Endothelial cell (in vitro differentiated cells): ENCODE results near the gene EXO1. TPM values are rescaled to one million over a fixed set of nuclear protein-coding genes. Genes with fewer than 3 reads are reported as not detected.

ENCODE experiments used
- DNase-seq: peaks from one replicate; pipeline ENCODE4 v3.0.0; 2021; ENCODE audit warnings: low spot score
- H3K27ac Mint-ChIP-seq: one replicate; pipeline ENCODE4 v1.8.0; 2021; ENCODE audit warnings: mixed read lengths, inconsistent platforms; ENCODE audit not compliant: unreplicated experiment
- H3K27me3 Mint-ChIP-seq: one replicate; pipeline ENCODE4 v1.8.0; 2021; ENCODE audit warnings: mild to moderate bottlenecking, moderate library complexity, mixed read lengths, inconsistent platforms; ENCODE audit not compliant: unreplicated experiment
- H3K36me3 Mint-ChIP-seq: one replicate; pipeline ENCODE4 v1.8.0; 2021; ENCODE audit warnings: mild to moderate bottlenecking, low read depth, mixed read lengths, inconsistent platforms; ENCODE audit not compliant: unreplicated experiment
- H3K4me1 Mint-ChIP-seq: one replicate; pipeline ENCODE4 v1.8.0; 2021; ENCODE audit warnings: mild to moderate bottlenecking, mixed read lengths, inconsistent platforms; ENCODE audit not compliant: unreplicated experiment
- H3K4me3 Mint-ChIP-seq: one replicate; pipeline ENCODE4 v1.8.0; 2021; ENCODE audit warnings: mild to moderate bottlenecking, mixed read lengths, inconsistent platforms; ENCODE audit not compliant: unreplicated experiment
- H3K9me3 Mint-ChIP-seq: one replicate; pipeline ENCODE4 v1.8.0; 2021; ENCODE audit warnings: mixed read lengths, inconsistent platforms; ENCODE audit not compliant: unreplicated experiment
- total RNA-seq: library from RNA; stranded (reverse); fragmentation: NEBNext Ultra II Directional; extraction: Animal tissue kit (Norgen Biotek cat#: 25700); gene quantifications from one replicate; pipeline ENCODE4 v1.2.1, GENCODE V29; 2021; ENCODE audit not compliant: unreplicated experiment
- TF ChIP-seq, protein P1 (sequence below): fragments of 200-600 bp; sonication (generic); IDR thresholded peaks from one replicate; pipeline ENCODE4 v1.5.0; 2021; ENCODE audit warnings: antibody characterized with exemption; ENCODE audit not compliant: unreplicated experiment

The EXO1 gene
- total RNA-seq, 1 donor from 2014 or later: 6.5 TPM

DNA sequence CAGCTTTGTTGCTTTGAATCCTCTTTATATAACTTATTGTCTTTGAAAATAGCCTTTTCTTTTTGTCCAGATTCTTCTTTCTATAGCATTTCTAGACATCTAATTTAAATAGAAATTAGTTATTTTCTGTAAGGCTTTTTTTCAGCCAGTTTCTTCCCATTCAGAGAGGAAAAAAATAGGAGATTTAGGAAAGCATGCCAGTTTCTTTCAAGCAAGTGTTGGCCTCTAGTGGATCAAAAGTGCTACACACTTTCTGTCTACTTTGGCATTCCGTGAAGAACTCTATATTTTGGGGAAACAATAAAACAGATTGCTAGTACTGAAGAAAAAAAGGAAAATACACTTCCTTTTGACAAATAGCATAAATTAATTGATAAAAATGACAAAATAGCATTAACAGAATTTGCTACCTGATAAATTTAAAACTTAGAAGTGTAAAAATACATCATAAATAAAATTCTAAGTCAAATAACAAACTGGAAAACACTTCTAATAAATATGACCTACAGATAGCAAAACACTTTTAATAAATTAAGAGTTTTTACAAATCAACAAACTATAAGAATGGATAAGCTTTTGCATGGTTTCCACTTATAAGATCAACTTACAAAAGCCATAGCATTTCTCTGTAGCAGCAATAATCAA is 13.1 kb upstream of the EXO1 start:
- DNase-seq: no peak
- TF ChIP-seq, protein P1, sequence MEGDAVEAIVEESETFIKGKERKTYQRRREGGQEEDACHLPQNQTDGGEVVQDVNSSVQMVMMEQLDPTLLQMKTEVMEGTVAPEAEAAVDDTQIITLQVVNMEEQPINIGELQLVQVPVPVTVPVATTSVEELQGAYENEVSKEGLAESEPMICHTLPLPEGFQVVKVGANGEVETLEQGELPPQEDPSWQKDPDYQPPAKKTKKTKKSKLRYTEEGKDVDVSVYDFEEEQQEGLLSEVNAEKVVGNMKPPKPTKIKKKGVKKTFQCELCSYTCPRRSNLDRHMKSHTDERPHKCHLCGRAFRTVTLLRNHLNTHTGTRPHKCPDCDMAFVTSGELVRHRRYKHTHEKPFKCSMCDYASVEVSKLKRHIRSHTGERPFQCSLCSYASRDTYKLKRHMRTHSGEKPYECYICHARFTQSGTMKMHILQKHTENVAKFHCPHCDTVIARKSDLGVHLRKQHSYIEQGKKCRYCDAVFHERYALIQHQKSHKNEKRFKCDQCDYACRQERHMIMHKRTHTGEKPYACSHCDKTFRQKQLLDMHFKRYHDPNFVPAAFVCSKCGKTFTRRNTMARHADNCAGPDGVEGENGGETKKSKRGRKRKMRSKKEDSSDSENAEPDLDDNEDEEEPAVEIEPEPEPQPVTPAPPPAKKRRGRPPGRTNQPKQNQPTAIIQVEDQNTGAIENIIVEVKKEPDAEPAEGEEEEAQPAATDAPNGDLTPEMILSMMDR: peak; percentile 59
- no peaks in the 10 kb centered on the region for H3K9me3 Mint-ChIP-seq
- no peak overlapping the region for H3K4me3 Mint-ChIP-seq
- H3K27ac Mint-ChIP-seq: no peak overlapping the region
- no peaks in the 10 kb centered on the region for H3K27me3 Mint-ChIP-seq
- H3K4me1 Mint-ChIP-seq: no peaks in the 10 kb centered on the region
- H3K36me3 Mint-ChIP-seq: no peaks in the 10 kb centered on the region

DNA sequence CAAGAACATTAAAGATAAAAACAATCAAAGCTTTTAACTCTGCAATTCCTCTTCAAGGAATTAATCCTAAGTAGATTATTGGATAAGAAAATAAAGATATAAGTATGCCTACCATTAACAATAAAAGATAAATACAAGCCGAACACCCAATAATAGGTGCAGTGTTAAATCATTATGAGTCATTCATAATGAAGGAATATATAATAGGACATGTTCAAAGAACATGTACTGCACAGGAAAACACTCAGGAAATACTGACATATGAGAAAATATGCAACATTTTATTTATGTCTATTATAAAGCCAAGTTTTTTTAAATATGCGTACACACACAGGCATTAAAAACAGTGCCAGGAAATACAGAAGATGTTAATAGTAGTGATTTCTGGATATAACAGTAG is 11.1 kb upstream of the EXO1 start:
- Mint-ChIP-seq H3K27me3 (no peaks in the 10 kb centered on the region), H3K4me3 (no peak overlapping the region), H3K27ac (no peak overlapping the region), H3K4me1 (no peaks in the 10 kb centered on the region), H3K9me3 (no peaks in the 10 kb centered on the region), H3K36me3 (no peaks in the 10 kb centered on the region)
- DNase-seq: no peak
- TF ChIP-seq, protein P1: no peak

DNA sequence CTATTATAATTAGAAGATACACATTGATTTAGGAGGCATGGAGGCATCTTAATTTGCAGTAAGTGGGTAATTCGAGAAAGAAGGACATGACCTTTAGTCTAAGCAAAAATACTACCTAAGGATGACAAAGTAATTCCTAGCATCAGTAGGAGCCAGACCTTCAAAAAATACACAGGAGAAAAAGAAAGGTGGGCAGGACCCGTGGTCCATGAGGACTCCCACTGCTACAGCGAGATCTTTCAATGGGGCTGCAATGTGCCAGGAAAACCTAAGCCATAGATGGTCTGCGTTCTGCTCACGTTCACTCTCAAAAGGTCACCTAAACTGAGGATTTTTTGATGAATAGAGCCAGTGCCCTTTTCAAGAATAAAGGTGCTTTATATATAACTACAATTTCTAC is 10.6 kb upstream of the EXO1 start:
- Mint-ChIP-seq H3K36me3 (no peaks in the 10 kb centered on the region), H3K27ac (no peak overlapping the region), H3K9me3 (no peaks in the 10 kb centered on the region), H3K4me3 (no peak overlapping the region), H3K27me3 (no peaks in the 10 kb centered on the region), H3K4me1 (no peaks in the 10 kb centered on the region)
- no peak for DNase-seq
- TF ChIP-seq, protein P1: no peak

DNA sequence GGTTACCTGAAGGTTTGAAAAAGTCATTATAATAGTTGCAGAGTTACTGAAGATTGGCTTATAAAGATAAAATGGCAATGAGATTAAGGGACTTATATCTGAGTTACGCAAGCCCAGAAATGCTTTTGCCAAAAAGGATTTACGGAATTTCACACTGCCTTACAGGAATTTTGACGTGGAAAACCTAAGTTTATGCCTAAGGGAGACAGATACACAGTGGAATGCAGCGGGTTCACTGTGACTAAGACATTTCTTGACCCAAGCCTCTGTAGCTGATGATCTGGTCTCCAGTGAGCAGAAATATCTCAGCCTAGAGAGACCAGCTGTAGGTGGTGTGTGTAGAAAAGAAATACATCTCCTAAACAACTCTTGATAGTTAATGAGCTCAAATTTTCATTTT is 10.1 kb upstream of the EXO1 start:
- no peak overlapping the region for H3K27ac Mint-ChIP-seq
- H3K9me3 Mint-ChIP-seq: no peaks in the 10 kb centered on the region
- H3K27me3 Mint-ChIP-seq: no peaks in the 10 kb centered on the region
- no peak overlapping the region for H3K4me3 Mint-ChIP-seq
- no peaks in the 10 kb centered on the region for H3K36me3 Mint-ChIP-seq
- no peaks in the 10 kb centered on the region for H3K4me1 Mint-ChIP-seq
- no peak for DNase-seq
- TF ChIP-seq, protein P1: no peak

DNA sequence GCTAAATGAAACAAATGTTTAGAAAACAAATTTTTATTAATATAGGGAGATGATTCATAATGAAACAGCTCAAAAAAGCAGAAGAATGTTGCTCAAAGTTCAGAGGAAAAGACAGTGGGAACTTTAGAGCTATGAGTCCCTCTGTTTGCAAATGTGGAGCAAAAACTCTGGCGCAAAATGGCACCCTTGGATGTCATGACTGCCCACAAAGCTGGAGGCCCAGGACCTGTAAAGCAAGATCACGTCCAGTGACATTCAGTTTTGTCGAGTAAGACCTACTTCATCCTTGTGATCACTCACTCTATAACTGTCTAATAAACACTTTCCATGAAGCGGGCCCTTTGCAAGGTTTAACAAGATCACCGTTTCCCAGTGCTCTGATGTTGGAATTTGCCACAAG is 9.1 kb upstream of the EXO1 start:
- H3K4me1 Mint-ChIP-seq: no peaks in the 10 kb centered on the region
- no peak for DNase-seq
- TF ChIP-seq, protein P1: no peak
- no peaks in the 10 kb centered on the region for H3K27me3 Mint-ChIP-seq
- H3K27ac Mint-ChIP-seq: no peak overlapping the region
- H3K4me3 Mint-ChIP-seq: no peak overlapping the region
- H3K36me3 Mint-ChIP-seq: no peaks in the 10 kb centered on the region
- no peaks in the 10 kb centered on the region for H3K9me3 Mint-ChIP-seq
